Posterior cingulate gyrus (tissue), 11 donors: ENCODE data around the gene MROH2B.
"Not testable (repeated sequence)": the region's sequence is repeated elsewhere in the genome, so short reads cannot be mapped to it uniquely, and the experiment has no call there.

Experiments used
- DNase-seq, 10 donors: peaks; one replicate each; pipeline versions ENCODE4 v3.0.0 to v3.0.0-alpha.2; 2020 to 2021; ENCODE audit warnings: mixed read lengths in 3 of 10
- intact Hi-C: fragments of 100-400 bp; cut with DNase I; formaldehyde crosslinking; loops from one replicate; pipeline ENCODE4 v1.15.1; 2023

The MROH2B gene

DNA sequence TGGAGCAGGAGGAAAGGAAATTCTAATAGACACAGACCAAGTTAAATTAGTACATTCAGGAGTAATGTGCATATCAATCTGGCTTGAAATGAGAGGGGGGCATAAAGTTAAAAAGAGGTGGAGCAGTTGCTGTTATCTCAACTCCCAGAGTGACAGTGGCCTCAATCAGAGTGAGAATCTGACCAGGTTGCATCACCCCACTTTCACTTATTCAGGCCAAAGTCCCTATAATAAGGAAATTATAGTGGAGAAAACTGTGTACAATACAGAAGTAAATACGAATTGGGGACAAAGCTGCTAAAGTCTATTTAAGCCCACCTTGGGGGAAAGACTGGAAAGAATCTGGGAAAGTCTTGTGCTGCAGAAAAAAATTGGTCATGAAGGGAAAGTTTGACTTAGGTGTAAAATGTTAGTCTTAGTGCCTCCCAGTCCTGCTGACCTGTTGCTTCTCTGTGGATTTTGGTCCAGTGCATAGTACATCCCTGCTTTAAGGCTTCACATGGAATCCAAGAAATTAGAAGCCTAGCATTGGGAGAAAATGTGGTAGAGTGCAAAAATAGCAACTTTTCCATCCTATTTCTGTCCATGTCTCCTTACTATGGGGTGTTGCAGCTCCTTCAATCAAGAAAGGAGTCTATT, 27.9 kb downstream of the MROH2B start:
- intact Hi-C loops = no loop called here
- DNase-seq = no peak

DNA sequence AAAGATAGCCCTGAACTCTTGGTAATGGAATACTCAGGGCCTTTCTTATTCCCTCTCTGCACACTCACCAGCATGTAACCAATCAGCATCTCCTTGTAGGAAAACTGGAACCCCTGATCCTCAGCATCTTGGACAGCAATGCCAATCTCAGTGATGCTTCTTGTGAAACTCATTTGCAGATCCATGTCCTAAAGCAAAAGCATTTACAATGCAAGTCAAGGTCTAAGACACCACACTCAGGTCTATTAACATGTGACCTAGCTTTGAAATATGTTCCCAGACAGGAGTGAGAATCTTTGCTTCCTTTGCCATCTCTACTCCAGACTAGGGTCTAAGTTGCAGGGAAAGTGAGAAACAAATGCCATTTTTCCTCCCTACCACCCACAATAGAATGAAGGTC, 38.2 kb downstream of the MROH2B start:
- no peak for DNase-seq
- intact Hi-C loops = no loop called here

DNA sequence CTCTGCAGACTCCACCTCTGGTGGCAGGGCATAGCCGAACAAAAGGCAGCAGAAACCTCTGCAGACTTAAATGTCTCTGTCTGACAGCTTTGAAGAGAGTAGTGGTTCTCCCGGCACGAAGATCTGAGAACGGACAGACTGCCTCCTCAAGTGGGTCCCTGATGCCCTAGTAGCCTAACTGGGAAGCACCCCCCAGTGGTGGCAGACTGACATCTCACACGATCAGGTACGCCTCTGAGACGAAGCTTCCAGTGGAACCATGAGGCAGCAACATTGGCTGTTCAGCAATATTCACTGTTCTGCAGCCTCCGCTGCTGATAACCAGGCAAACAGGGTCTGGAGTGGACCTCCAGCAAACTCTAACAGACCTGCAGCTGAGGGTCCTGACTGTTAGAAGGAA, 48.5 kb downstream of the MROH2B start:
- intact Hi-C loops, DNase-seq: not testable (repeated sequence)

DNA sequence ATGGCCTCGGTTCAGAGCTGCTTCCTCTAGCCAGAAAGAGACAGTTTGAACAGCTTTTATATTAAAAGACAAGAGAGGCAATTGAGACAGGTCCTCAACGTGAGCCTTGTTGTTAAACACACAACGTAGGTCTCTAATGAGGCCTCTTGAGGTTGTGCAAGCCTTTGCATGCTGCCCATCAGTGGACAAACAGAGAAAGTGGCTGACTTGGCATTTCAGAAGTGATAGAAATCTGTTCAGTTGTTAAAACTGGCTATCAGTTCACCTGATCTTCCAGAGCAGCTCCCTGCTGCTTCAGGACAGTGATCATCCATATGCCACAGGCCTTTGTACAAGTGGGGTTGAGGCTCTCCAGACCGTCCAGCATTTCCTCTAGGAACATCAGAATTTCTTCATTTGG, 58.8 kb downstream of the MROH2B start:
- no peak for DNase-seq
- intact Hi-C loops = no loop called here

DNA sequence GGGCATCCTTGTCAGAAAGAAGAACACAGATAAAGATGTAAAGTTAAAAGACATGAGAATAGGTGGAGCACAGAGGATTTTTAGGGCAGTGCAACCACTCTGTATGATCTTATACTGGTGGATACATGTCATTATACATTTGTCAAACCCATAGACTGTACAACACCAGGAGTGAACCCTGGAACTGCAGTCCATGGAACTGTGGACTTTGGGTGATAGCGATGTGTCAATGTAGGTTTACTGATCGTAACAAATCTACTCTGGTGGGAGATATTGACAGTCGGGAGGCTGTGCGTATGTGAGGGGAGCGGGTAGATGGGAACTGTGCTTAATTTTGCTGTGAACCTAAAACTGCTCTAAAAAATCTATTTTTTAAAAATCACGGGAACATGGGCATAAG, 60.6 kb downstream of the MROH2B start:
- no peak for DNase-seq
- intact Hi-C loops = no loop called here

DNA sequence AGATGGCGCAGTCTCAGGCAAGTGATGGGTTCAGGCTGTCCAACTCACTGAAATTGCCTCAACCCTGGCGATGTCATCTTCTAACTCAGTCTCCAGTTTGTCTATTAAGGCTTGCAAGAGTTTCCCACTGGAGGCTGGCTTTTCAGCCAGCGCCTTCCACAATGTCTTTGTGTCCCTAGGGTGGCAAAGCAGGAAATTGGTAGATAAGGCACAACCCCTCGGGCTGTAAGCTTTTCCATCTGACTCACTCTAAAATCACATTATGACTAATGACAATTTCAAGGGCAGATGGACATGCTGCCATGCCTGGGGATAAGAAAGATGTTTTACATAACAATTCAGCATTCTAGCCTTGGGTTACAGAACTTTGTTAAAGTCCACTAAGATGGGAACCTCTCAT, 61.9 kb downstream of the MROH2B start:
- intact Hi-C loops = no loop called here
- no peak for DNase-seq

DNA sequence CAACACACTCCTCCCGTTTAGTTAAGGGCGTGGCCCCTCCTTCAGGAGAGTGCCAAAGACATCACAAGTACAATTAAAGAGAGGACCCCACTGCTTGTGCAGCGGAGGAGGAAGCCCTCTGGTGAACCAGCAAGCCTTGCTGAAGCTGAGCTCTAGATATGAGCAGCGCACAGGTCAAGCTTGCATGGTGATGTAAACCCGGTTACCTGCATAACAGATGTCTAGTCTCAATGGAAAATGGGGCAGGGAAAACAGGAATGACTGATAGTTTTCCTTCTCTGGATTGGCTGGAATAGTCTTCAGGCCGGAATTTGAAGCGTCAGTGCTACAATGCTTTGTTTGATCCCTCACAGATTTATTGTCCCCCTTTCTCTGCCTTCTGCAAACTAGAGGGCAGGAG, 66.2 kb downstream of the MROH2B start:
- intact Hi-C loops = no loop called here
- DNase-seq = no peak

DNA sequence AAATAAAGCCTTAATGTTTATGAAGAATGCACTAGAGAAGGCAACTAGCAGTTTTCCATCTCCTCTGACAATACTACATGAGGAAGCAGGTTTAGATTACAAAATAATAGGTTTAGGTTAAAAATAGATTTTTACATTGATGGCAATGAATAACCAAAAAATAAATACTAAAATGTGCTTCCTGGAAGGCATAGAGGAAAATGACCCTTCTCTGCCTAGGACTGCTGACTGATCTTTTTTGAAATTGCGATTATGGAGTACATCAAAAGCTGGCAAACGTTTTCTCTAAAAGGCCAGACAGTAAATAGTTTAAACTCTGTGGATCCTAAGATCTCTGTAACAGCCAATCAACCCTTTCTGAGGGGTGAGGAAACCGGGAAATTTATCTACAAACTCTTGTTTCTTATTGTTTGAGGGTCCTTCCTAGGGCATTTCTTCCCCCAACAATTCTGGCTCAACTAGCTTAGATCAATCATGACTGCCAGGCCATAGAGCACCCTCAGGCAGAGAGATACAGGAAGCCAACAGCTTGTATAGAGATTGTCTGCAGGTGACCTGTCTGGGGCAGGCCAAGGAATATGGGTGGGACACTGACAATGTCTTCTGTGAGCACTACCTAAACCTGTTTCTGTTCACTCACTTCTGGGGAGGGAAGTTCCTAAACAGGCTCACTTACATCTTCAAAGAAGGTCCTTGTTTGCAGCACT, 67.3 kb downstream of the MROH2B start:
- intact Hi-C loops = no loop called here
- DNase-seq = no peak

DNA sequence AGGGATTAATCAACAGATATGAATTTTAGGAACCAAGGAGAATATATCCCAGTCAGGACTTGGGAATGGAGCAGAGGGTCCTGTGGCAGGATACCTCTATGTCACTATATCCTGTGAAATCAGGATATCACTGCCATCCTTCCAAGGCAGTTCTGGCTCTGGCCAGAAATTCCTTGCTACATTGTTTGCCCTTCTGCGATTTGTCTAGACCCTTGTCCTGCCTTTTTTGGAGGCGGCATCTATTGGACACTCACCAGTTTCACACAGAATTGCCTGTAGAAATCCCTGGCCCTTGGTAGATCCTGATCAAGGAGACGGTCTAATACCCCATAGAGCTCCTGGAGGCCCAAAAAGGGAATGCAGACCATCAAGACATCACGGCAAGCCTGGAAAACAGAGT, 71.2 kb downstream of the MROH2B start:
- intact Hi-C loops = no loop called here
- DNase-seq = no peak

DNA sequence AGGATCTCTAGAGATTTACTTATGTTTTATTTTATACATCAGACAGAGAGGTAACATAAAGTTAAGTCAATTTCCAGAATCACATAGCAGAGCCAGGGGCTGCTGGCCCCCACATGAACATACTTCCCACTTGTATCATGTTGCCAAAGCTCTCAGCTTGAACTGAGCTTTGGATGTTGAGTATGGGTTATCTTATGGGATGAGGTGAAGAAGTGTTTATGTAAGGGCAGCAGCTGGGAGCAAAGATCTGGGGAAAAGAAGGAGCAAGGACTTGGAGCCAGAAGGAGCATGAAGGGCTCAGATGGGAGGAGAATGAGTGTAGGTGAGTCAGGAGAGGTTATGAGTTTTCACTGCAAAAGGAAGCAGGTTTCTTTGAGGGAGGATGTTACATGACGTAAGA, 72.0 kb downstream of the MROH2B start:
- intact Hi-C loops = no loop called here

DNA sequence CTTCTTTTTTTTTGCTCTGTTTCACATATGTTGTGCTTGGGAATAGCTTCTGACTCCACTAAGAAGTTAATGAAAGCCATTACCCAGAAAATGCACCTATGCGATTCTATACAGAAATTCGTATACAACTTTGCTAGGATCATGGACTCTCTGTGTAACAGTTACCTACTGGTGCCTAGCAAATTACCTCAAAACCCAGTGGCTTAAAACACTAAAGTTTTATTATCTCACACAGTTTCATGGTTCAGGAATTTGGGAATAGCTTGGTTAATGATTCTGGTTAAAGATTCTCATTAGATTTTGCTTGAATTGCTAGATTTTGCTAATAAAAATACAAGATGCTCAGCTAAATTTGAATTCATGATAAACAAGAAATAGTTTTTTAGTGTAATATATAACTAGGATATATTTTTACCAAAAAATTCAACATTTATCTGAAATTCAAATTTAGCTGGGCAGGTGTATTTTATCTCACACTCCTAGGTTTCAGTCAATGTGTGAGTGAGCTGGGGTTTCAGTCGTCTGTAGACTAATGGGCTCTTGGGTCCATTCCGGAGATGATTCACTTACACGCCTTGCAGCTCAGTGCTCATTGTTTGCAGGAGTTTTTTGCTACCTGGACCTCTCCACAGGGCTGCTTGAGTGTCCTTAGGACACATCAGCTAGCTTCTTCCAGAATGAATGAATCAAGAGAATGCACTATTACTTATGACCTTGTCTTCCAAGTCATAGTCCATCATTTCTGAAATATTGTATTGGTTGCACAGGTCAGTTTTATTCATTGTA, 75.1 kb downstream of the MROH2B start:
- DNase-seq = no peak
- intact Hi-C loops = no loop called here

More for the DNA sequence above, 72.0 kb downstream of the MROH2B start:
- no peak for DNase-seq

DNA sequence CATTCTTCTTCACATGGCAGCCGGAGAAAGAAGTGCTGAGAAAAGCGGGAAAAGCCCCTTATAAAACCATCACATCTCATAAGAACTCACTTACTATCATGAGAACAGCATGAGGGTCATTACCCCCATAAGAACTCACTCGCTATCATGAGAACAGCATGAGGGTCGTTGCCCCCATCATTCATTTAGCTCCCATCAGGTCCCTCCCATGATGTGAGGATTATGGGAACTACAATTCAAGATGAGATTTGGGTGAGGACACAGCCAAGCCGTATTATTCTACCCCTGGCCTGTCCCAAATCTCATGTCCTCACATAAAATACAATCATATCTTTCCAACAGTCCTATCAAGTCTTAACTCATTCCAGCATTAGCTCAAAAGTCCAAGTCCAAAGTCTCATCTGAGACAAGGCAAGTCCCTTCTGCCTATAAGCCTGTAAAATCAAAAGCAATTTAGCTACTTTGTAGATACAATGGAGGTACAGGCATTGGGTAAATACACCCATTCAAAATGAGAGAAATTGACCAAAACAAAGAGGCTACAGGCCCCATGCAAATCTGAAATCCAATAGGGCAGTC, 79.1 kb downstream of the MROH2B start:
- DNase-seq = no peak
- intact Hi-C loops = no loop called here

DNA sequence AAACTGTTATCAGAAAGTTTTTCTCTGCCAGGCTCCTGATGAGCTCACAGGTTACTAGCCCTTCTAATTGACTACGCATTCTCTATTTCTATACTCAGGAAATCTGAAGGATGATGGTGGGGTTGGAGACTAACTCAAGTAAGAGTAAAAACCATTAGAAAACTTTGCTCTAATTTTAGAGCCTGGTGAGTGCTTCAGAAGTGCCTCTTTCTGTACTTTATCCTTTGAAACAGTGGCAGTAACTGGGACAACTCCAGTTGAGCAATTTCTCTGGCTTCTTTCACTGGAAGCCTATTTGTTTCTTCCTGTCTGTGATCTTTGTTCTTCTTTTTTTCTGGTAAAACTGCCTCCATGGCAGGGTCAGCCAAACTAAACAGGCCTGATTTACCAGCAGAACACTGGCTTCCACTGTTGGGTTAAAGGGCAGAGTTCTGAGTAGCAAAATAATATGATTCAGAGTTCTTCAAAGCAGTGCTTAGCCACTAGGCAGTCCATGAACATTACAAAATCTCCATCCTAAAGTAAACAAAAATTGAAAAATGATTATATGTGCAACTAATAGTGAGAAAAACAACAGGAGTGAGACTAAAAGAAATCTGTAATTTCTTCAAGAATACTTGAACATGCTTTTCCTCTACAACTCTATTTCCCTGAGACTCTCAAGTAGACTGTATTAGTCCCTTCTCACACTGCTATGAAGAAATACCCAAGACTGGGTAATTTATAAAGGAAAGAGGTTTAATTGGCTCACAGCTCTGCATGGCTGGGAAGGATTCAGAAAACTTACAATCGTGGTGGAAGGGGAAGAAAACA, 79.8 kb downstream of the MROH2B start:
- intact Hi-C loops = no loop called here
- DNase-seq = no peak

DNA sequence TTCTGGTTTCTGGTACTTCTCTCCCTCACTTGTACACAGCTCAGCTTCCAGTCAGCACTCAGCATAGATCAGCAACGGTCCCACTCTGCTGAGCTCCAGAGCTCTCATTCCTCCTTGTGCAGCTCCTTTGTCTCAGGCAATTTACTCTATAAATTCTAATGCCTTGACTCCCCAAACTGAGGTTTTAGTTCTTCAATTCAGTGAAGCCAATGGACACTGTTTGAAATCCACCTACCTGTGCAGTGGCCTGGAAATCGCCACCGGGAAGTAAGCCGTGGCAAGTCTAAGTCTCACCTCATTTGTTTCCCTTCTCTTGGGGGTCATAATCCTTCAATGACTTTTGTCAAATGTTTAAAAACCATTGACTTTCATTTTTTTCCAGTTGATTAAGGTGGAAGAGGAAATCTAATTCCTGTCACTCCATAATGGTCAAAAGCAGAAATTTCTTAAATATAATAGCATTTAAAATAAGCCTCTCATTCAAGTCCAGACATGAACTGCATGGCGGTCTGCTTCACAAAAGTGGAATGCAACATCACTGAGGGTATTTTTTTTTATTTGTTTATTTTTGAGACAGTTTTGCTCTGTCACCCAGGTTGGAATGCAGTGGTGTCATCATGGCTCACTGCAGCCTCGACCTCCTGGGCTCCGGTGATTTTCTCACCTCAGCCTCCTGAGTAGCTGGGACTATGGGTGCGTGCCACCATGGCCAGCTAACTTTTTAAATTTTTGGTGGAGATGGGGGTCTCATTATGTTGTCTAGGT, 82.2 kb downstream of the MROH2B start:
- no peak for DNase-seq
- intact Hi-C loops = no loop called here

DNA sequence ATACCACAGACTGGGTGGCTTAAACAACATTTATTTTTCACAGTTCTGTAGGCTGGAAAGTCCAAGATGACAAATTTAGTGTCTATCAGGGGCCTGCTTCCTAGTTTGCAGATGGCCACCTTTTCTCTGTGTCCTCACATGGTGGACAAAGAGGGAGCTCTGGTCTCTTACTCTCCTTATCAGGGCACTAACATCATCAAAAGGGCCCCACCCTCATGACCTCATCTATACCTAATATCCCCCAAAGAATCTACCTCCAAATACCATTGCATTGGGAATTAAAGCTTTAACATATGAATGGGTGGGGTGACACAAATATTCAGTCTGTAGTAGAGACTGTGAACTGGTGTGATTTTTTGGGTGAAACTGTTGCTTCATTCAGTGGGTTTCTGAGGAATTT, 83.8 kb downstream of the MROH2B start:
- DNase-seq = no peak
- intact Hi-C loops = no loop called here

DNA sequence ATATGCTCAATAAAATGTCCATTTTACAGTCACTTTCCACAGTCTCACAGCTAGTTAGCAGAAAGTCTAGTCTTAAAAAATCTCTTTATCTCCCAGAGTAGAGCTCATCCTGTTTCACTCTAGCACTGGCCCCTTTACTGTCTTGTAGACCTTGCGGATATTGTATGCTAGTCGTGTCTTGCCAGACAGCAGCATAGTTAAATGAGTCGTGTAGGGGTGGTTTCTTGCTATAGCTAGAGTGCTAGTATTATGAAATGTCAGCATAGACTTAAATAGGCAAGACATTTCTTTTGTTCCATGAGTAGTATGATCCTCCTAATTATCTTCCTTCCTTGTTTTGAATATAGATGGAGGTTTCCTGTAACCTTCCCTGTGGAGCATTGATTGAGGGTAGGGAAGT, 84.5 kb downstream of the MROH2B start:
- DNase-seq = no peak

DNA sequence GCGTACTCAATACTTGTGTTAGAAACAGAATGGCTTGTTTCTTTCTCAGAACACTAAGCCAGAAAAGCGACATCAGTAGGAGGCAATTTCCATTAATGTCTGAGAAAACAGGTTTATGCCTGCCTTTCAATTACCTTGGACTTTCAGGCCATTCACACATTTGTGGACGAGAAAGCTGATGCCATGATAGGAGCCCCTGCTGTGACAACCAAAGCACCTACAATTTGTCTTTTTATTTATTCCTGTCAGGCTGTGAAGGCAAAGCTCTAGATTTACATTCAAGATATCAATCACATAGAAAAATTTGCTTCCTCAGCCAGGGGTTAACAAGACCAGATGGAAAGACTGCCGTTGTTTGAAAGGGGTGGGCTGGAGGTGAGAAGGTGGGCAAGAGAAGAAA, 85.6 kb downstream of the MROH2B start:
- intact Hi-C loops = no loop called here
- DNase-seq = no peak

More for the DNA sequence above, 84.5 kb downstream of the MROH2B start:
- intact Hi-C loops = no loop called here

DNA sequence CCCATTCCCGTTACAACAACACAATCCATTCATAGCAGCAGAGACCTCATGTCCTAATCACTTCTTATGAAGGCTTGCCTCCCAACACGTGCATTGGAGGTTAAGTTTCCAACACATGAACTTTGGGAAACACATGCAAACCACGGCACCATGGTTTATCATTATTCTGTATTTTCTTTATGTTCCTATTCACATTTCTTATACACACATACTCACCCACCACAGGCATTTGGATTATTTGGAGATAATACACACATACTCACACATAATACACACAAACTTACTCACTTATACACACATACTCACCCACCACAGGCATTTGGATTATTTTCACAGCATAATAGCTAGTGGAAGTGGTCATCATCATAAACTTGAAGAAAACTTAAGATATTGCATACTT, 86.3 kb downstream of the MROH2B start:
- intact Hi-C loops = no loop called here
- no peak for DNase-seq

DNA sequence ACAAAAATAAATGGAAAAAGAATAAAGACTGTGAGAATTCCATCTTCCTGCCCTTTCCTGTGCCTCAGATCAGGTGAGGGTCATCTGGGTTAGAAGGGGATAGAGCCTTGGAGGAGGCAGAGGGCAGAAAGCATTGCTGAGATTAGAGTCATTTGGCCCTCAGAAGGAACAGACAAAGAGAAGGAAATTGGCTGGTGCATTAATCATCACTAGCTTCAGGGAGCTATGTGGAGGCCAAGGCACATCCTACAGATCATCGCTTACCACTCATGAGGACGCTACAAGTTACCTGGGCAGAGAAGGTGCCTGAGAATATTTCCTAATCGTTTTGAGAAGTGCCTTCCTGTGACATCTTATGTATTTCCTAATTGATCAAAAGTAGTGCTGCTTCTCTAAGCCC, 87.4 kb downstream of the MROH2B start:
- intact Hi-C loops = no loop called here
- DNase-seq = no peak

DNA sequence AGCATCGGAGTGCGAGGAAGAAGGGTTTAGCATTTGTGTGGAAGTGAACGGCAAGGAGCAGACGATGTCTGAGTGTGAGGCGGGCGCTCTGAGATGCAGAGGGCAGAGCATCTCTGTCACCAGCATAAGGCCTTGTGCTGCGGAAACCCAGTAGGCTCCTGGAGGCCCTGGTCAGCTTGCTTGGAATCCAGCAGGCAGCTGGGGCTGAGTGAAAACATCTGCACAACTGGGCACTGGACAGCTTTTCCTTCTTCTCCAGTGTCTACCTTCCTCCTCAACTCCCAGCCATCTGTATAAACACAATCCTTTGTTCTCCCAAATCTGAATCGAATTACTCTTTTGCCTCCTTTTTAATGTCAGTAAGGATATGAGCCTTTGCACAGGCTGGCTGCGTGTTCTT, 89.7 kb downstream of the MROH2B start:
- intact Hi-C loops = no loop called here
- DNase-seq = peak in 1 of 10 donors; percentile 59
